Middle frontal gyrus (tissue), 1 donor: ENCODE measurements around the gene ULBP2.
"Not testable (repeated sequence)": the region's sequence is repeated elsewhere in the genome, so short reads cannot be mapped to it uniquely, and the experiment has no call there.

Experiments
- DNase-seq: peaks from one replicate; pipeline ENCODE4 v3.0.0-alpha.2; 2015; ENCODE audit warnings: low spot score; ENCODE audit errors: extremely low spot score

Gene ULBP2

DNA sequence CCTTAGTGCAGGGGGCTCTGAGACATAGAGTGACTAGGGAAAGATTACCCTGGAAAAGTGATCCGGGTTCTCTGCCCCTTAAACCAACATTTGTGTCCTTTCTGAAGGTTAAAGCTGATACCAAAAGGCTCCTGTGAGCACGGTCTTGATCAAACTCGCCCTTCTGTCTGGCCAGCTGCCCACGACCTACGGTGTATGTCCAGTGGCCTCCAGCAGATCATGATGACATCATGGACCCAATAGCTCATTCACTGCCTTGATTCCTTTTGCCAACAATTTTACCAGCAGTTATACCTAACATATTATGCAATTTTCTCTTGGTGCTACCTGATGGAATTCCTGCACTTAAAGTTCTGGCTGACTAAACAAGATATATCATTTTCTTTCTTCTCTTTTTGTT, 6.8 kb downstream of the ULBP2 start:
- no peak for DNase-seq

DNA sequence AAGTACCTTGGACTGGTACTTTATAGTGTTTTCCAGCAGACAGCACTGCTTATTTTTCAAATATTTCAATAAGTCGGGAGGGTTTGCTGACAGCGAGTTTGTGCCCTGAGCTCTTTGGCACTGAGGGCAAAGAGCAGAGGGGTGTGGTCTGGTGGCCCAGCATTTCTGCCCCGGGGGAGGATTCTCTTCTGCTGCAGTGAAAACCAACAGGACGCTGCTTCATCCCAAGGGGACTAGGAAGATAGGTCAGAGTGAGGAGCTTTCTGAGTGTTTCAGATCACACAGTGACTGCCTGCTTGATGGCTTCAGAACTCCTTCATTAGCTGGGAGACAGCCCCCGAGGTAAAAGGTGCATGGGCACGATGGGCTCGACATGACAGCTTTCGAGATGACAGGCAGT, 8.6 kb downstream of the ULBP2 start:
- DNase-seq, result no peak

DNA sequence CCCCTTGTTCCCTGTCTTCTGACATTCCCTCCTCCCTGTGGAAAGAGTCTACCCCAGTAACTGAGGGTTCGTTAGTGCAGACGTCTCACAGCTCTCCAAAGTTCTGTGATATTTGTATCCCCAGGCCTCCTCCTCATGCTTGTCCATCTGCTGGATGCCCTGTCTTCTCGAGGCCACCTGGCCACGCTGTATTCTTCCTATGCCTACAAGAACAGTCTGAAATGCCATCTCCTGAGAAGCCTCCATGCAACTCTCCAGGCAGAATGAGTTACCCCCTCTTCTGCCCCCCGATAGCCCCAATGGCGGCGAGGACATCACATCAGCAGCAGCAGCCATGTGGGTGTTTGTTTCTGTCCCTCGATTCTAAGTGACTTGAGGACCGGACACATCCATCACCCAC, 9.3 kb downstream of the ULBP2 start:
- no peak for DNase-seq

DNA sequence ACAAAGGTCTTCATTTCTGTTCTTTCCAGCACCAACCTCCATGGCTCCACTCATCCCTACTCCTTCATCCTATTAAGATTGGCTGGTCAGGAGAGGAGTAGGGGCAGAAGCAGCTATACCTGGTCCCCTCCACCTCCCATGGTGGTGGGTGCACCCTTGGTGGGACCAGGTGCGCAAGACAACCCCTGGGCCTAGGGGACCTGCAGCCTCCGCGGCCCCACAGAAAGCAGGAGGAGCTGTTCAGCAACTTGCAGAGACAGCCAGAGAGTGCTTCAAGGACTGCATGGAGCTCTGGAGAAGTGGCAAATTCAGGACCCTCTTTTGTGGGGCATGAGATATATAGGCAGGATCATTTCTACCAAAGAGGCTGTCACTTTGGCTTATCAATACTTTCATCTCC, 9.8 kb downstream of the ULBP2 start:
- no peak for DNase-seq

DNA sequence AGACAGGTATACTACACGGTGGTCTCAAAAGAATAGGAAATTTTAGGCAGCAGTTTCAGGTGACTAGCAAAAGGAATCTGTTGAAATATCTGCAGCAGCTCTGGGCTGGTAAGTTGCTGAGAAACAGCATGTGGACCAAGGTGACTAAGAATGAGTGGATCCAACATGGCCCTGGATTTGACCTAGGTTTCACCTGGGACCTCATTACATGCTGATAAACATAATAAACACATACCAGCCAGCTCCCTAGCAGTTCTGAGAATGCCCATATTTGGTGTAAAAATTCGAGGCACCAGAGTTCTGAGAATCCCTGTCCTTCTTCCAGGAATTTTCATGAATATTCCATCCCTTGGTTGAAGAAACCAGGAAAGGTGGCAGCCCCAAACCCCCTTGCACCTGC, 11.6 kb downstream of the ULBP2 start:
- DNase-seq, result not testable (repeated sequence)

DNA sequence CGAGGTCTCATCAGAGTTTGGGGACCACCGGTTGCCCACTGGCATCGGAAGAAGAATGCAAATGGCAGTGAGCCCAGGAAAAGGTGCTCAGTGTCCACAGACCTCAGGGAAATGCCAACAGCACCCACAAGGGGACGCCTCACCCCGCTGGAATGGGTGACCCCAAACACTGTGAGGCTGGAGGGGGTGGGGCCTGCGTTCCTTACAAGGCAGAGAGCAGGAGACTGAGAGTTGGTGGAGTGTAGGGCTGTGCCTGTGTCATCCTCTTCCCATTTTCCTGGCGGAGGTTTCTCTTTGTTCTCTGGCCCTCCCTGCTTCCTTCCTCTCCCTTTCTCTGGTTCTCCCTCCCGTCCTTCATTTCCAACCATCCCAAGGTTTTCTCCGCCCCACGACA, 12.1 kb downstream of the ULBP2 start:
- DNase-seq, result not testable (repeated sequence)

DNA sequence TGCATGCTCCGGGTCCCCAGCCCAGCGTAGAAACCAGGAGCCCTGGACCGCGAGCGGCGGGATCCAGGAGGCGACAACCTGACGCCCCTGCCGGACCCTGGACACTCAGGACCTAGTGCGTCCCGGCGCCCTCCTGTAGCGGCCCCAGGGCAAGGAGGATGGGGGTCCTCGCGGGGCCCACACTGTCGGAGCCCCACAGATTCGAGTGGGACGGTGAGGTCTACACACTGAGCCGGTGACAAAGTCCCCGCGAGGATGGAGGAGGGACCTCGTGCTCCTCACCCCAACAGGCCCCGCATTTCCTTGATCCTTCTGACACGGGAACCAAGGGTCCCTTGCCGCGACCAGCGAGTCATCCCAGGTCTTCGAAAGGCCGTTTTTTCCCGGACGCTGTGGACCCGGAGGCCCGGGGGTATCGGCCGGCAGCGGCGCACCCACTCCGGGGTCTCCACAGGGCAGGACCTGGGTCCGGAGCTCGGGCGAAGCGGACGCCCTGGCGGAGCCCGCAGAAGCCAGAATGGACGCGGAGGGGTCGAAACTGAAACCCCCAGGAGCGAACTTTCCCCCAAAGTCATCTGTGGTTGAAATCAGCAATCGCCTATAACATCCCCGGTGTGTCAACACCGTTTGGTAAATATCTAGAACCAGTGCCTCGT, 12.6 kb downstream of the ULBP2 start:
- not testable (repeated sequence) for DNase-seq

DNA sequence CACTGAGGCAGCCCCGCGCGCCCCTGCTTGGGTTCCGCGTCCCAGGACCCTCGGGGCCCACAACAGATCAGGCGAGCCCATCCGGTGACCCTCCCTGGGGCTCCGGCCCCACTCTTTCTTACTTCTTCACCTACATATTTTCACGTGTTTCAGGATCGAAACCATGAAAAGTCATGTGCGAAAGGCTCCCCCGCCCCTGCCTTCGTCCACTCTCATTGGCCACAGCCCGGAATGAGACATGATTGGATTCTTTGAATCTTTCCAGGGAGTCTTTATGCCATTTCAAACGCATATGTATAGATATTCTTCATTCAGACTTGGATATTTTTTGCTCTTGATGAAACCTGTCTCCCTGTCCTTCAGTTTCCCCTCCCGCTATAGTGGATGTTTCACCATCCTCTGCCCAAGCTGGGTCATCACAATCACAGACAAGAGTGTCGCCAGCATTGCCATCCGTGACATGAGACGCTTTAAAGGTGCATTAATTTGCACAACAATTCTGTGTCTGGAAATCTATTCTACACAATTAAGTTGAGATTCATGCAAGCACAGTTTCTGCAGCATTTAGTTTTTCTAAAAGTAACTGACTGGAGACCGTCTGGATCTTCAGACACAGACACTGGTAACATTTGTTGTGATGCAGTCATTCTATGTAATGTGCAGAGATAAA, 13.3 kb downstream of the ULBP2 start:
- not testable (repeated sequence) for DNase-seq

DNA sequence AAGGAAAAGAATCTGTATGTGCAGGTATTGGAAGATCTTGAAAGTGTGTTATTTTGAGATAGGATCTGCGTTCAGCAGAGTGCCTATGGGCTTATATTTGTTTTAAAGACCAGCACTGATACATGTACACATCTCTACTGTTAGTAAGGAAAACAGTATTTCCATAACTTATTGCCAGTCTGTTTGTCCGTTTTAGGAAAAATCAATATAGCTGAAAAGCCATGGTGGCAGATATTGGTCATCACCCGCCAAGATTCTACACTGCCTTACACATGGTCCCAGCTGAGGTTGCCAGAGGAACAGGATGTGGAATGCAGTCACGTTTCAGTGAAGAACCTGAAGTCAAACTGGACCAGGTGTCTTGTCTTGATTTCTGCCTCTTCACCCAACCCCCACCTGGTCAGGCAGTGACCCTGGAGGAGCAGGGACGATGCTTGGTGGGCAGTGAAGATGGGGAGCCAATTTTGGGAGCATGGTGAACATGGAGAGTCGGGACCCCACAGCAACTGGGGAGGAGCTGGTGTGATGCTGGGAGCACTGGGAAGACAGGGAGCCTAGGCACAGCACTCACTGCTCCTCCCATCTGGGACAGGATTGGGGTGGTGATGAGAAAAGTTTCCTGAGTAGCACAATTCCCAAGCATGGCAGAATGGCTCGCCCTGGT, 14.0 kb downstream of the ULBP2 start:
- not testable (repeated sequence) for DNase-seq

DNA sequence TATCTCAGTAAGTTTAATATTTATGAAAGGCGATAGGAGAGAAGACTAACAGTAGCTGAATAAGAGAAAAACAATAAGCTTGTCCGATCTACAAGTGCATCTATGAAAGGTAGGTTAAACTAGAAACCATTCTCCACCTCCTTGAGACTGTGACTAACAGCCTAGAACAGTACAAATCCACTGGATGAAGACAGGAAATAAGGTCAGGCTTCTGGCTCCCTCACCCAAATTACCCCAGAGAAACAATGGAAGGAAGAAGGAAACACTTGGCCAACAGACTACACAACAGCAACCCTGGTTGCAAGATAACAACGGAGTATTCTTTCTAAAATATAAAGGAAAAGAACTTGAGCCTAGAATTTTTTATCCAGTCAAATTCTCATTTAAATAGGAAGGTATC, 16.3 kb downstream of the ULBP2 start:
- DNase-seq, result not testable (repeated sequence)

DNA sequence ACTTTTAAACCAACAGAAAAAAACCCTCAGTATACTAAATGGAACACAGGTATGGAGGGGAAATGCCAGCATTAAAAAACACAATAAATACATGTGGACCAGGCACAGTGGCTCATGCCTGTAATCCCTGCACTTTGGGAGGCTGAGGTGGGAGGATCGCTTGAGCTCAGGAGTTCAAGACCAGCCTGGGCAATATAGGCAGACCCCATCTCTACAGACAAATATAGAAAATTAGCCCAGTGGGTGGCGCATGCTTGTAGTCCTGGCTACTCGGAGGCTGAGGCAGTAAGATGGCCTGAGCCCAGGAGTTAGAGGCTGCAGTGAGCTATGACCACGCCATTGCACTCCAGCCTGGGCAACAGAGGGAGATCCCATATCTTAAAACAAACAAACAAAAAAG, 18.0 kb downstream of the ULBP2 start:
- DNase-seq, result not testable (repeated sequence)

DNA sequence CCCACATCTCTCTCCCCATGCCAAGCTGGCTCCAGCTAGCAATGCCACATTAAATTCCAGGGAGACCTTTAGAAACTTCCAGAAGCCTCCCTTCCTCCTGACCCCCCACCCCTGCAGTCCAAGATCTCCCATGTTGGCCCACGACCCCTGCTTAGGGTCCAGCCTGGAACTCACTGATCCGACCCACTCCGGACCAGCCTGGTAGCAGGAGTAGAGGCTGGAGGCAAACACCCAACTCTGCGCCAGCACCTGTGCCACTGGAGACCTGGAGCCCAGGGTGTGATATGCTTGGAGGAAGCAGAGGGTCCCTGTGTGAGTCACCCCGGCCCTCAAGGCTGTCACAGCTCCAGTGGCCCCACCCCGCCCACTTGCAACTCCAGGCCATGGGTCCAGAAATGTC, 18.7 kb downstream of the ULBP2 start:
- DNase-seq, result no peak

DNA sequence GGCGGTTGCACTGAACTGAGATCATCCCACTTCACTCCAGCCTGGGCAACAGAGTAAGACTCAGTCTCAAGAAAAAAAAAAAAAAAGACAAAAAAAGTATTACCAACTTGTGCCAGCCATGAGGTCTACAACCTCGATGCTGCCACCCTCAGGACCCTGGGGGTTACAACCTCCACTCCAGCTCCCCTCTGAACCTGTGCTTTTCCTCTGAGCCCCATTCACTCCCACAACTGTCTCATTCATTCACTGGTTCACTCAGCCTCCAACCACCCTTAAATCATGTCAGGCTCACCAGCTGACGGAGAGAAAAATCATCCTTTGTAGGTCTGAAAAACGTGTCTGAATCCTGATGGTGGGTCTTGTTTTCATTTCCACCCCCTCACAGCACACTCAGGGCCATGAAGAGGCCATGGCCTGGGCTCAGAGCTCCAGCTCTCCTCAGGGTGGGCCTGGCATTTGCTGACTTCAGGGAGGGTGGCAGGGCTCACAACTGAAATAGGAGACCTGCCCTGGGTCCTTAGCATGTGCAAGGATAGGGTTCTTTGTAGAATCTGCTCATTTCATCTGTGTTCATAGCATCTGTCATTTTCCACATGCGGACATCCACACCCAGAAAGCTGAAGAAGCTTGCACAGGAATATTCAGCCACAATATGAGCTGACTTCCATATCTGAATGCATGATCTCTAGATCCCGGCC, 20.1 kb downstream of the ULBP2 start:
- DNase-seq, result no peak

DNA sequence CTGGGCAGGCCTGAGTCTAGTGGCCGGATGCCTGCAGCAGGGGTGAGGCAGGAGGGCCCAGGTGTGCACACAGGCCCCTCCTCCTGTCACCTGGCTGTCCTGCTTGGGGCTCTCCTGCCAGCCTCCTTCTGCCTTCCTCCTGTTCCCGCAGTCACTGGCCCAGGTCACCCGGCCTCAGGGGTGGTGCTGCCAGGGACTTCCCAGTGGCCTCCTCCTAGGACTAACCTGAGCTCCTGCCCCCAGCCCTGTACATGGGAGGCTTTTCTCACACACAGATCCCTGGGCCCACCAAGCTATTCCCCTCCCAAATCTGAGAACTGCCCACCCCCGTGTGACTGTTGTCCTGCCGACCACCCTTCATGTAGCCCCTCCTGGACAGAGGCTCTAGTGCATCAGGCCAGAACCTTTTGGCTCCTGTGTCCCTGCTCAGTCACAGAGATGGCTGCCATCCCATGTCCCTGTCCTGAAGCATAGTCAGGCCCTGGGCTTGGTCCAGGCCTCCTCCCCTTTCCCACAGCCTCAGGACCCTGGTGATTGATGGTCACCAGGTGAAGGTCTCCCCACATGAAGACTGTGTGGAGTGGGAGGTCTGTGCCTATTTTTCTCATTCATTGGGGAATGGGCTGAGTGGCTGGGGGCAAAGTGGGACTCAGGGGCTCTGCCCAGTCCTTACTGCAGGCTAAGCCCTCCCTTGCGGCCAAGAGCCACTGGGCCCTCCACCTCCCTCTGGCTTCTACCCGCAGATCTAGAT, 20.8 kb downstream of the ULBP2 start:
- no peak for DNase-seq

DNA sequence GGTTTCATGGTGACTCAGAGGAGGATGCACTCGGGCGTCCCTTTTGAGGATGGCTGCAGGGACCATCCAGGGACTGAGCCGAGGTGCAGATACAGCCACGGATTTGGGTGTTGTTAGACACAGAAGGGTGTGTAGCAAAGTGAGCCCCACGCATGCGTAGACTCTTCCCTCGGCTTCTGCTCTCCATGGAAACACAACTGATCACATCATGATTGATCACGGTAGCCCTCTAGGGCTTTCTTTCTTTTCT, 21.3 kb downstream of the ULBP2 start:
- no peak for DNase-seq

DNA sequence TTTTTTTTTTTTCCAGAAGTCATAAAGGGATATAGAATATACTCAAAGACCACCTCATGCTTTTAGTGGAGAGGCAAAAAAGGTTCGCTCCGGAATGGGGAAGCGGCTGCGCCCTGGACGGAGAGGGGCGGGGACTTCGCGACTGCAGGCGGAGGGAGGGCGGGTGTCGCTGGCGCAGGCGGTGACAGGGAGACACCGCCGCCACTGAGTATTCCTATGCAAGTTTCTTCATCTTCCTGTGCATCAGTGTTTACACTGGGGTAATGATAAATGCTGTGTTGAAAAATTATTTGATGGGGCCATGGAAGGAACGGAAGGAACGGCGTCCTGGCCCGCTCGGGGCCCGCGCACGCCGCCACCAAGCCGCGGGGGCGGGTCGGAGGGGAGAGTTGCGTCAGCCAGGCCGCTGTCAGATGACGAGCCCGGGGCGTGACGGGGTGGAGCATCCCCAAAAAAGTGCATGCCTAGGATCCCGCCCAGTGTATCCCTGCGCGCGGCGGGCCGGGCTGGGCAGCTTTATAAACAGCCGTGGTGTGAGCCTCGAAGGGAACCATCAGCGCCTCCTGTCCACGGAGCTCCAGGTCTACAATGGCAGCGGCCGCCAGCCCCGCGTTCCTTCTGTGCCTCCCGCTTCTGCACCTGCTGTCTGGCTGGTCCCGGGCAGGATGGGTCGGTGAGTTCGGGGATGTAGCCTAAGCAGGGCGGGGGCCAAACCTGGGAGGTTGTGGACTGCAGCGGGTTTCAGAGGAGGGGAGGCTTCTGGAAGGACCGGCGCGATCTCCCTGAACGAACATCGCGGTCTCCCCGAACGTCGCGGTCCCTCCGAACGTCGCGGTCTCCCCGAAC, 21.9 kb downstream of the ULBP2 start, which contains the start of gene ULBP1:
ULBP1 (plus strand) TSS at position 482 of the 846 bp plus-strand sequence; CDS start at position 589, 107 bp downstream.
- no peak for DNase-seq

DNA sequence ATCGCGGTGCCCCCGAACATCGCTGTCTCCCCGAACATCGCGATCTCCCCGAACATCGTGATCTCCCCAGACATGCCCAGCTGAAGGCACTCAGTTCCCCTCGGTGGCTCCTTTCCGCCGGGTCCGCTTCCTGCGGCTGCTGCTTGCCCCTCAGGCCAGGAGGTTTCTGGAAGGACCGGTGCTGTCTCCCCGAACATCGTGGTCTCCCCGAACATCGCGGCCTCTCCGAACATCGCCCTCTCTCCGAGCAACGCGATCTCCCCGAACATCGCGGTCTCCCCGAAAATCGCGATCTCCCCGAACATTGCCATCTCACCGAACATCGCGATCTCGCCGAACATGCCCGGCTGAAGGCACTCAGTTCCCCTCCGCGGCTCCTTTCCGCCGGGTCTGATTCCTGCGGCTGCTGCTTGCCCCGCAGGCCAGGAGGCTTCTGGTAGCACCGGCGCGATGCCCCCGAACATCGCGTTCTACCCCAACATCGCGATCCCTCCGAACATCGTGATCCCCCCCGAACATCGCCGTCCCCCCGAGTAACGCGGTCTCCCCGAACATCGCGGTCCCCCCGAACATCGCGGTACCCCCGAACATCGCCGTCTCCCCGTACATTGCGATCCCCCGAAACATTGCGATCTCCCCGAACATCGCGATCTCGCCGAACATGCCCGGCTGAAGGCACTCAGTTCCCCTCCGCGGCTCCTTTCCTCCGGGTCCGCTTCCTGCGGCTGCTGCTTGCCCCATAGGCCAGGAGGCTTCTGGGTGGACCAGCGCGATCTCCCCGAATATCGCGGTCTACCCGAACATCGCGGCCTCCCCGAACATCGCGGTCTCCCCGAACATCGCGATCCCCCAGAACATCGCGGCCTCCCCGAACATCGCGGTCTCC, 22.7 kb downstream of the ULBP2 start:
- DNase-seq, result no peak

DNA sequence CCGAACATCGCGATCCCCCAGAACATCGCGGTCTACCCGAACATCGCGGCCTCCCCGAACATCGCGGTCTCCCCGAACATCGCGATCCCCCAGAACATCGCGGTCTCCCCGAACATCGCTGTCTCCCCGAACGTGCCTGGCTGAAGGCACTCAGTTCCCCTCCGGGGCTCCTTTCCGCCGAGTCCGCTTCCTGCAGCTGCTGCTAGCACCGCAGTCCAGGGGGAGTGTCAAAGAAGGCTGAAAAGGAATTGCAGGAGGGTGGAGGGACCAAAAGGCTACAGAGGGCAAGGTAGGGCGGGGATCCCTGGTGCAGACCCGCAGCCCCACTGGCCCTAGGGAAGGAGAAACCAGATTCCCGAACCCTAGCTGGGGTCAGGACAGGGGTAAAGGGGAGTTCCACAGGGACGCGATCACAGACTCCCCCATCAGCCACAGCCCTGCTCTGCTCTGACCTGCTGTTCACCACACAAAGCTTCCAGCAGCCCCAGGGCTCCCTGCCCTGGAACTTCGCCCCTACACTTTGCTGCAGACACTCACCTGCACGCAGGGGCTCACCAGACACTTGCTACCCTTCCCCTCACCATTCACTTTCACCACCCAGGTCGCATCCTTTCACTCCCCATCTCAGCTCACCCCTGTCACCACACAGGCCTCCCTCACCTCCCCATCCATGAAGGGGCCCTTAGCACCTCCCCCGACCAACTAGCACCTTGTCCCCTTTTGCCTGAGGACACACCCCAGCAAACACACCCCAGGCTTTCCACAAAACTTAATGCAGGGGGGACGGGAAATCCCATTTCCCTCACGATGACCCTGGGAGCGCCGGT, 23.6 kb downstream of the ULBP2 start:
- no peak for DNase-seq

DNA sequence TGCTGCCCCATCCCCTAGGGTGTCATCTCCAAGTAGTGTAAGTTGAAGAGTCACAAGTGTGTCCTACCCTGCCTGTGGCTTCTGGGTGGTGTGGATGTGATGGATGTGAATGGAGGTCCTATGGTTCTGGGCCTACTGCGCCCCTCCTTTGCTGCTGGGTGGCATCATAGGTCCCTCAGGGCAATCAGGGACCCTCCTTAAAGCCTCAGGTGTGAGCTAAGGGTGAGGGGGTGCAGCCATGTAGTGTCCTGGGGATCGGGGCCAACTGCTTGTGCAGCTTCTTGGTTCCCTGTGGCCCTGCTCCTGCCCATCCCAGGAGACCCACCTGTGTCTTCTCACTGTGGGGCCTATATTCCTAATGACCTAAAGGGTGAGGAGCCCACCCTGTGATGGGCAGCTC, 24.5 kb downstream of the ULBP2 start:
- DNase-seq, result not testable (repeated sequence)
